HCT116 (cell line): ENCODE data around the gene OXTR. TPM values are rescaled to one million over a fixed set of nuclear protein-coding genes. Genes with fewer than 3 reads are reported as not detected.
"Not testable (repeated sequence)": the region's sequence is repeated elsewhere in the genome, so short reads cannot be mapped to it uniquely, and the experiment has no call there.

ENCODE experiments used
- ATAC-seq: fragments of 200-7000 bp; cut with Tn5 transposase; 2 replicates; pipeline ENCODE4 v1.9.1; 2020; ENCODE audit warnings: mild to moderate bottlenecking, moderate library complexity
- BruUV-seq: library from RNA; stranded (reverse); fragments of 400-500 nt; replicated peaks from 2 replicates; lab custom pipeline; 2021; lab: Mats Ljungman, UMichigan
- CTCF ChIA-PET: fragments of 300-600 bp; sonication (Branson Sonifier 250); formaldehyde crosslinking; loops from one replicate; lab custom pipeline; 2021; ENCODE audit warnings: antibody characterized with exemption; lab: Charles Lee
- POLR2A ChIA-PET: fragments of 300-600, 350-600 bp; sonication (Branson Sonifier 250); formaldehyde crosslinking; loops from one replicate; lab custom pipeline; 2021; ENCODE audit warnings: antibody characterized with exemption; lab: Charles Lee
- RAD21 ChIA-PET, 2 experiments: fragments of 300-600 bp; sonication (Branson Sonifier 250); formaldehyde crosslinking; loops; one replicate each; lab custom pipeline; 2023; ENCODE audit warnings: low total read pairs in 2 of 2; ENCODE audit not compliant: uncharacterized antibody in 2 of 2, unreplicated experiment in 2 of 2, low non-redundant PET in 1 of 2; lab: Charles Lee
- DNase-seq: peaks from one replicate; pipeline ENCODE4 v3.0.0-alpha.2; 2010; ENCODE audit warnings: low read depth, low spot score
- H2AFZ ChIP-seq: fragments of 200-600 bp; shearing (Covaris generic), sonication (generic); 2 replicates; pipeline ENCODE4 v1.6.1; 2017; ENCODE audit warnings: low read depth, mixed run types, mixed read lengths, antibody characterized with exemption, low read length; ENCODE audit not compliant: poor library complexity, severe bottlenecking
- H3K27ac ChIP-seq: 2 replicates; pipeline ENCODE4 v1.5.1; 2012; ENCODE audit warnings: low read depth, low read length
- H3K27me3 ChIP-seq: fragments of 200-600 bp; sonication (generic); 2 replicates; pipeline ENCODE4 v1.6.1; 2016; ENCODE audit warnings: mixed run types, low read length, mixed read lengths; ENCODE audit not compliant: insufficient read depth
- H3K36me3 ChIP-seq, 2 experiments: fragments of 200-500 bp in 1 of 2; fragments of 200-600 bp in 1 of 2; sonication (Bioruptor generic) in 1 of 2; sonication (generic) in 1 of 2; 2 replicates each; pipeline versions ENCODE4 v1.5.1 to v1.6.1; 2014 to 2016; ENCODE audit warnings: low read length in 2 of 2, inconsistent platforms in 1 of 2, mixed read lengths in 1 of 2, mixed run types in 1 of 2; ENCODE audit not compliant: insufficient read depth in 2 of 2, control insufficient read depth in 1 of 2
- H3K4me1 ChIP-seq, 2 experiments: fragments of 200-600 bp in 1 of 2; sonication (generic) in 1 of 2; 2 replicates each; pipeline versions ENCODE4 v1.5.1 to v1.6.1; 2012 to 2017; ENCODE audit warnings: low read length in 2 of 2, inconsistent platforms in 1 of 2, mild to moderate bottlenecking in 1 of 2, mixed read lengths in 1 of 2, mixed run types in 1 of 2, moderate library complexity in 1 of 2; ENCODE audit not compliant: insufficient read depth in 2 of 2, control insufficient read depth in 1 of 2
- H3K4me2 ChIP-seq: fragments of 200-600 bp; sonication (generic); 2 replicates; pipeline ENCODE4 v1.6.1; 2017; ENCODE audit warnings: mixed run types, low read length, mixed read lengths
- H3K4me3 ChIP-seq, 2 experiments: fragments of 200-600 bp in 1 of 2; sonication (generic) in 1 of 2; replicated peaks in 1 of 2; 2 replicates each; pipeline ENCODE4 v1.5.1; 2011 to 2016; ENCODE audit warnings: low read length in 2 of 2, control low read depth in 1 of 2, low read depth in 1 of 2, mild to moderate bottlenecking in 1 of 2, mixed read lengths in 1 of 2, mixed run types in 1 of 2
- H3K79me2 ChIP-seq: fragments of 200-600 bp; sonication (generic); 2 replicates; pipeline ENCODE4 v1.6.1; 2017; ENCODE audit warnings: mild to moderate bottlenecking, mixed run types, low read length, moderate library complexity, mixed read lengths; ENCODE audit not compliant: insufficient read depth
- H3K9ac ChIP-seq: fragments of 200-600 bp; sonication (generic); 2 replicates; pipeline ENCODE4 v1.6.1; 2016; ENCODE audit warnings: low read length, mixed read lengths
- H3K9me2 ChIP-seq: fragments of 200-600 bp; sonication (generic), shearing (Covaris generic); 2 replicates; pipeline ENCODE4 v1.6.1; 2017; ENCODE audit warnings: mixed run types, mild to moderate bottlenecking, moderate library complexity; ENCODE audit not compliant: insufficient read depth
- H3K9me3 ChIP-seq, 2 experiments: fragments of 200-500 bp in 1 of 2; fragments of 200-600 bp in 1 of 2; sonication (Bioruptor generic) in 1 of 2; sonication (generic) in 1 of 2; 2 replicates each; pipeline ENCODE4 v1.6.1; 2014 to 2017; ENCODE audit warnings: low read length in 2 of 2, mixed read lengths in 2 of 2, inconsistent platforms in 1 of 2, low read depth in 1 of 2, mild to moderate bottlenecking in 1 of 2, mixed run types in 1 of 2, moderate library complexity in 1 of 2; ENCODE audit not compliant: control insufficient read depth in 1 of 2, insufficient read depth in 1 of 2
- H4K20me1 ChIP-seq: fragments of 200-600 bp; sonication (generic), shearing (Covaris generic); 2 replicates; pipeline ENCODE4 v1.6.1; 2017; ENCODE audit warnings: mixed run types, mild to moderate bottlenecking, moderate library complexity; ENCODE audit not compliant: insufficient read depth
- ATF3 ChIP-seq: IDR thresholded peaks from 2 replicates; pipeline ENCODE4 v1.6.1; 2012
- CEBPB ChIP-seq: IDR thresholded peaks from 2 replicates; pipeline ENCODE4 v1.6.1; 2012; ENCODE audit warnings: low read depth
- ELF1 ChIP-seq: IDR thresholded peaks from 2 replicates; pipeline ENCODE4 v1.6.1; 2012; ENCODE audit warnings: low read depth, borderline replicate concordance
- EZH2 ChIP-seq: fragments of 200-600 bp; sonication (generic); IDR thresholded peaks from 2 replicates; pipeline ENCODE4 v1.6.1; 2017; ENCODE audit warnings: antibody characterized with exemption, mixed run types
- EZH2phosphoT487 ChIP-seq: fragments of 200-600 bp; IDR thresholded peaks from 2 replicates; pipeline ENCODE4 v1.6.1; 2018; ENCODE audit warnings: antibody characterized with exemption, borderline replicate concordance
- FOSL1 ChIP-seq: IDR thresholded peaks from 2 replicates; pipeline ENCODE4 v1.6.1; 2012; ENCODE audit warnings: low read depth
- MAX ChIP-seq: IDR thresholded peaks from 2 replicates; pipeline ENCODE4 v1.6.1; 2012
- POLR2A ChIP-seq: IDR thresholded peaks from 2 replicates; pipeline ENCODE4 v1.7.0; 2011; ENCODE audit warnings: borderline replicate concordance; ENCODE audit not compliant: insufficient read depth, insufficient read length; ENCODE audit errors: extremely low read depth
- POLR2AphosphoS5 ChIP-seq: IDR thresholded peaks from 2 replicates; pipeline ENCODE4 v1.6.1; 2011; ENCODE audit warnings: mild to moderate bottlenecking, low read depth, low read length, moderate library complexity
- RAD21 ChIP-seq: IDR thresholded peaks from 2 replicates; pipeline ENCODE4 v1.6.1; 2012; ENCODE audit warnings: low read depth, mild to moderate bottlenecking
- SIN3A ChIP-seq: IDR thresholded peaks from 2 replicates; pipeline ENCODE4 v1.6.1; 2012; ENCODE audit warnings: low read depth
- SP1 ChIP-seq: IDR thresholded peaks from 2 replicates; pipeline ENCODE4 v1.6.1; 2012; ENCODE audit warnings: low read depth
- SRF ChIP-seq: IDR thresholded peaks from 2 replicates; pipeline ENCODE4 v1.6.1; 2012; ENCODE audit warnings: low read depth
- TCF7L2 ChIP-seq: IDR thresholded peaks from 2 replicates; pipeline ENCODE4 v1.7.0; 2011; ENCODE audit warnings: borderline replicate concordance, inconsistent platforms; ENCODE audit not compliant: insufficient read depth, insufficient read length; ENCODE audit errors: extremely low read depth
- YY1 ChIP-seq: IDR thresholded peaks from 2 replicates; pipeline ENCODE4 v1.6.1; 2011; ENCODE audit warnings: low read length, low read depth, moderate library complexity, mild to moderate bottlenecking; ENCODE audit not compliant: insufficient replicate concordance; ENCODE audit errors: extremely low read depth
- ZBTB33 ChIP-seq: IDR thresholded peaks from 2 replicates; pipeline ENCODE4 v1.6.1; 2011; ENCODE audit warnings: mild to moderate bottlenecking, low read length, moderate library complexity; ENCODE audit not compliant: insufficient replicate concordance; ENCODE audit errors: extremely low read depth
- ZFX ChIP-seq: fragments of 450-650 bp; IDR thresholded peaks from 2 replicates; pipeline ENCODE4 v1.6.1; 2017
- ZNF274 ChIP-seq: fragments of 200-500 bp; sonication (Bioruptor generic); IDR thresholded peaks from 2 replicates; pipeline ENCODE4 v1.6.1; 2014; ENCODE audit warnings: mild to moderate bottlenecking, low read depth, low read length, inconsistent platforms
- intact Hi-C: fragments of 100-400 bp; cut with micrococcal nuclease; formaldehyde crosslinking; loops from 2 replicates; pipeline ENCODE4 v1.10.0; 2022
- total RNA-seq: library from RNA; stranded (reverse); gene quantifications from one replicate; pipeline ENCODE4 v1.2.1, GENCODE V29; 2021; ENCODE audit not compliant: unreplicated experiment

OXTR gene
- total RNA-seq, 1 experiment from 2014 or later = 1.3 TPM

GRCh38 chr3:8722808-8723207, 46.6 kb downstream of the OXTR start:
- DNase-seq (no peak), ATAC-seq (no peak)
- no peak overlapping the region for H2AFZ ChIP-seq
- RAD21 ChIA-PET = no interaction called here
- no peak overlapping the region for H3K4me2 ChIP-seq
- no peaks in the 10 kb centered on the region for H3K9me2 ChIP-seq
- intact Hi-C loops = no loop called here
- H3K27me3 ChIP-seq = no peaks in the 10 kb centered on the region
- no peaks in the 10 kb centered on the region for H3K9me3 ChIP-seq
- H3K9ac ChIP-seq = no peak overlapping the region
- H3K4me3 ChIP-seq = no peak overlapping the region
- H3K79me2 ChIP-seq = no peaks in the 10 kb centered on the region
- H3K36me3 ChIP-seq = no peaks in the 10 kb centered on the region
- no peaks in the 10 kb centered on the region for H4K20me1 ChIP-seq
- BruUV-seq = no TSS peak
- POLR2A ChIA-PET = no interaction called here
- H3K4me1 ChIP-seq = peaks cover 3 to 18% of the 10 kb centered on the region in 2 experiments; a peak in 3 of 4 replicates
- CTCF ChIA-PET = interaction anchor here (3.0 kb wide), 1 partner anchor 9 kb away, joined by 15 read pairs; no protein-coding TSS in a partner anchor
- H3K27ac ChIP-seq = no peak overlapping the region
- TF ChIP-seq POLR2AphosphoS5 (no peak), EZH2phosphoT487 (no peak), ATF3 (no peak), SIN3A (no peak), SP1 (no peak), POLR2A (no peak), EZH2 (no peak), FOSL1 (no peak), YY1 (no peak), SRF (no peak), ZFX (no peak), ZBTB33 (no peak), MAX (no peak), ELF1 (no peak), RAD21 (no peak), ZNF274 (no peak), CEBPB (no peak), TCF7L2 (no peak)
- TF ChIP-seq, all 23 proteins: peak for 0

GRCh38 chr3:8715757-8716156, 53.7 kb downstream of the OXTR start:
- H3K4me2 ChIP-seq, POLR2A ChIA-PET, DNase-seq, H3K4me3 ChIP-seq, H3K9ac ChIP-seq, H3K27me3 ChIP-seq, H4K20me1 ChIP-seq, BruUV-seq, ATAC-seq, intact Hi-C loops, RAD21 ChIA-PET, H3K27ac ChIP-seq, H3K79me2 ChIP-seq, H2AFZ ChIP-seq, H3K9me2 ChIP-seq, H3K36me3 ChIP-seq, H3K9me3 ChIP-seq: not testable (repeated sequence)
- CTCF ChIA-PET = interaction anchor here (1.3 kb wide), 1 partner anchor 54 kb away, joined by 4 read pairs; the partner anchor contains the start of gene OXTR
- peaks cover 0 to 10% of the 10 kb centered on the region in 2 experiments; a peak in 2 of 4 replicates for H3K4me1 ChIP-seq
